Colonic mucosa (tissue), 4 donors: ENCODE measurements around the gene PRR5. TPM values are rescaled to one million over a fixed set of nuclear protein-coding genes. Genes with fewer than 3 reads are reported as not detected.
"Not testable (repeated sequence)": the region's sequence is repeated elsewhere in the genome, so short reads cannot be mapped to it uniquely, and the experiment has no call there.

Source experiments
- DNase-seq: peaks from one replicate; pipeline ENCODE4 v3.0.0-alpha.2; 2020
- H3K27ac ChIP-seq: fragments of 200-600 bp; one replicate; pipeline ENCODE4 v1.8.0; 2021
- H3K27me3 ChIP-seq: fragments of 200-600 bp; one replicate; pipeline ENCODE4 v1.8.0; 2021
- H3K36me3 ChIP-seq: fragments of 200-600 bp; one replicate; pipeline ENCODE4 v1.8.0; 2021
- H3K4me1 ChIP-seq: fragments of 200-600 bp; one replicate; pipeline ENCODE4 v1.8.0; 2021; ENCODE audit warnings: mild to moderate bottlenecking
- H3K4me3 ChIP-seq: fragments of 200-600 bp; one replicate; pipeline ENCODE4 v1.8.0; 2021
- H3K9ac ChIP-seq, 2 donors: one replicate each; pipeline ENCODE4 v1.7.0; 2013; ENCODE audit warnings: control low read depth in 2 of 2, low read depth in 2 of 2, low read length in 2 of 2
- H3K9me3 ChIP-seq: fragments of 200-600 bp; one replicate; pipeline ENCODE4 v1.8.0; 2021
- intact Hi-C: fragments of 100-400 bp; cut with DNase I; formaldehyde crosslinking; loops from one replicate; pipeline ENCODE4 v1.14.1; 2022
- total RNA-seq, 2 donors: library from RNA; stranded (reverse); fragmentation: NEBNext Ultra II Directional in 1 of 2; extraction: Animal tissue kit (Norgen Biotek cat#: 25700) in 1 of 2; gene quantifications; one replicate each; pipeline ENCODE4 v1.2.1, GENCODE V29; 2021
- TF ChIP-seq, protein P1 (sequence below): fragments of 200-600 bp; IDR thresholded peaks from one replicate; pipeline ENCODE4 v1.8.0; 2022; ENCODE audit warnings: antibody characterized with exemption, mild to moderate bottlenecking
- donor health status: healthy.
- donor health status: DM: no; HTN: no; CAD: no.
- donor health status: DM: no; HTN: no; CAD: no.

The PRR5 gene
- total RNA-seq, 2 donors from 2014 or later: 21.2 to 45.8 TPM

DNA sequence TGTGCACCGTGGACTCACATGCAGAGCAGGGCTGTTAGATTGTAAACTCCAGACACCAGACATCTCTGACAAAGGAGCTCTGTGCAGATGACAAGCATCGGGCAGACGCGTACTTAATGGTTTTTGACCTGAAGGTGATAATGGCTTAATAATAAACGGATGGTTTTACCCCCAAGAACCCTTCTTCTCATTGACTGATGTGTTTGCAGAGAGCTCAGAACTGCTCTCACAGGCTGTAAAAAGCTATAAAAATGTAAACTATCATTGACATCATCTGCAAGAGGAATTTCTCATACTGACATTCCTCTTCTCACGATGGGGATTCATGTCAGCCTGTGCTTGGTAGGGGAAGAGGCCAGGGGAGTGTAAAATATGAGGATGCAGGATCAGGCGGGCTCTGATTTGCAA, 41.8 kb downstream of the PRR5 start:
- Histone ChIP-seq H3K4me1 (no peaks in the 10 kb centered on the region), H3K4me3 (no peak overlapping the region), H3K27ac (no peak overlapping the region), H3K9ac (peak overlapping the region in 1 of 2 donors; percentile 15), H3K27me3 (no peaks in the 10 kb centered on the region), H3K9me3 (no peaks in the 10 kb centered on the region), H3K36me3 (no peaks in the 10 kb centered on the region)
- no peak for DNase-seq
- intact Hi-C loops: no loop called here
- TF ChIP-seq, protein P1, sequence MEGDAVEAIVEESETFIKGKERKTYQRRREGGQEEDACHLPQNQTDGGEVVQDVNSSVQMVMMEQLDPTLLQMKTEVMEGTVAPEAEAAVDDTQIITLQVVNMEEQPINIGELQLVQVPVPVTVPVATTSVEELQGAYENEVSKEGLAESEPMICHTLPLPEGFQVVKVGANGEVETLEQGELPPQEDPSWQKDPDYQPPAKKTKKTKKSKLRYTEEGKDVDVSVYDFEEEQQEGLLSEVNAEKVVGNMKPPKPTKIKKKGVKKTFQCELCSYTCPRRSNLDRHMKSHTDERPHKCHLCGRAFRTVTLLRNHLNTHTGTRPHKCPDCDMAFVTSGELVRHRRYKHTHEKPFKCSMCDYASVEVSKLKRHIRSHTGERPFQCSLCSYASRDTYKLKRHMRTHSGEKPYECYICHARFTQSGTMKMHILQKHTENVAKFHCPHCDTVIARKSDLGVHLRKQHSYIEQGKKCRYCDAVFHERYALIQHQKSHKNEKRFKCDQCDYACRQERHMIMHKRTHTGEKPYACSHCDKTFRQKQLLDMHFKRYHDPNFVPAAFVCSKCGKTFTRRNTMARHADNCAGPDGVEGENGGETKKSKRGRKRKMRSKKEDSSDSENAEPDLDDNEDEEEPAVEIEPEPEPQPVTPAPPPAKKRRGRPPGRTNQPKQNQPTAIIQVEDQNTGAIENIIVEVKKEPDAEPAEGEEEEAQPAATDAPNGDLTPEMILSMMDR: no peak

- peak overlapping the region; percentile 82 for H3K27ac ChIP-seq
- no peak overlapping the region for H3K4me3 ChIP-seq
- no peaks in the 10 kb centered on the region for H3K4me1 ChIP-seq
- DNase-seq: no peak
- TF ChIP-seq, protein P1: no peak
- H3K27me3 ChIP-seq: no peaks in the 10 kb centered on the region
- no peaks in the 10 kb centered on the region for H3K9me3 ChIP-seq
- intact Hi-C loops: no loop called here
- no peaks in the 10 kb centered on the region for H3K36me3 ChIP-seq
- H3K9ac ChIP-seq: peak overlapping the region in 1 of 2 donors; percentile 70
These were observed 44.1 kb downstream of the PRR5 start for GRCh38 chr22:44745853-44746789.

DNA sequence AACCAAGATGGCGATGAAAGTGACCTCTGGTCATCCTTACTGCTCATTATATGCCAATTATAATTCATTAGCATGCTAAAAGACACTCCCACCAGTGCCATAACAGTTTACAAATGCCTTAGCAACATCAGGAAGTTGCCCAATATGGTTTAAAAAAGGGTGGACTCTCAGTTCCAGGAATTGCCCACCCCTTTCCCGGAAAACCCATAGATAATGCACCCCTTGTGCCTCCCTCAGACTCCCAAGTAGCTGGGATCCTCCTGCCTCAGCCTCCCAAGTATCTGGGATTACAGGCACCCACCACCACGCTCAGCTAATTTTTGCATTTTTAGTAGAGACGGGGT, 45.8 kb downstream of the PRR5 start:
- H3K27me3 ChIP-seq, H3K36me3 ChIP-seq, H3K4me1 ChIP-seq, intact Hi-C loops, DNase-seq, H3K9me3 ChIP-seq, H3K4me3 ChIP-seq, H3K9ac ChIP-seq: not testable (repeated sequence)
- H3K27ac ChIP-seq: peak overlapping the region; percentile 82

DNA sequence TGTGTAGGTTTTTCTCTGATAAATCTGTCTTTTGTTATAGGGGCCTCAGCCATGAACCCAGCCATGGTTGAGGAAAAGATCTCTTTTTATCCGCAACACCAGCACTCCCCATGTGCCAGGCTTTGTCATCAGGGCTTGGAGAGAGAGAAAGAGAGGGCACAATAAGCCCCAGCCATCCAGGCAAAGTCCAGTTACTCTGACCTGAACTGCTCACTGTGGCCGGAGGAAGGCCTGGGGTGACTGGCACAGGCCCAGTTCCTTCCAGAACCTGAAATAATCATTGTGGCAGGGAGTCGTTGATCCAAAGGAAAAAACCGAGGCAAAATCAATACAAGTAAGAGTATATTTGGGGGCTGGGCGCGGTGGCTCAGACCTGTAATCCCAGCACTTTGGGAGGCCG, 46.5 kb downstream of the PRR5 start:
- Histone ChIP-seq H3K4me1 (peaks cover 2% of the 10 kb centered on the region), H3K27ac (no peak overlapping the region), H3K4me3 (no peak overlapping the region), H3K9ac (peak overlapping the region in 1 of 2 donors; percentile 19), H3K9me3 (no peaks in the 10 kb centered on the region), H3K36me3 (no peaks in the 10 kb centered on the region), H3K27me3 (no peaks in the 10 kb centered on the region)
- TF ChIP-seq, protein P1: no peak
- no peak for DNase-seq
- intact Hi-C loops: no loop called here

DNA sequence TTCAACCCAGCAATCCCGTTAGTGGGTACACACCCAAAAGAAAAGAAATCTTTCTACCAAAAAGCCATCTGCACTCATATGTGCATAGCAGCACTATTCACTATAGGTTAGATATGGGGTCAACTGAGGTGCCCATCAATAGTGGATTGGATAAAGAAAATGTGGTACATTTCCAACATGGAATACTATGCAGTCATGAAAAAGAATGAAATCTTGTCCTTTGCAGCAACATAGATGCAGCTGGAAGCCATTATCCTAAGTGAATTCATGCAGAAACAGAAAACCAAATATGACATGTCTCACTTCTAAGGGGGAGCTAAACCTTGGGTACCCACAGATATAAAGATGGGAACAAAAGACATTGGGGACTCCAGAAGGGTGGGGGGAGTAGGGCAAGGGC, 48.5 kb downstream of the PRR5 start:
- H3K27ac ChIP-seq: no peak overlapping the region
- DNase-seq: no peak
- H3K4me3 ChIP-seq: no peak overlapping the region
- no peak overlapping the region for H3K9ac ChIP-seq
- H3K9me3 ChIP-seq: no peaks in the 10 kb centered on the region
- intact Hi-C loops: no loop called here
- H3K27me3 ChIP-seq: no peaks in the 10 kb centered on the region
- H3K4me1 ChIP-seq: peaks cover 4% of the 10 kb centered on the region
- TF ChIP-seq, protein P1: no peak
- H3K36me3 ChIP-seq: no peaks in the 10 kb centered on the region
